Upper lobe of left lung (tissue), 4 donors: Measurements from ENCODE around the gene C17orf50.

ENCODE experiments used
- CTCF ChIP-seq, 6 experiments: fragments of 450-650 bp in 4 of 6; fragments of 200-600 bp in 2 of 6; sonication (generic) in 2 of 6; IDR thresholded peaks; one replicate each; pipeline ENCODE4 v1.5.1; 2016 to 2019; ENCODE audit warnings: antibody characterized with exemption in 6 of 6
- EP300 ChIP-seq, 4 donors: sonication (generic); formaldehyde crosslinking; IDR thresholded peaks; one replicate each; pipeline ENCODE4 v1.5.1; 2017; ENCODE audit warnings: antibody characterized with exemption in 4 of 4, control low read depth in 2 of 4
- POLR2AphosphoS5 ChIP-seq, 2 donors: sonication (generic); formaldehyde crosslinking; IDR thresholded peaks; one replicate each; pipeline ENCODE4 v1.5.1; 2017; ENCODE audit warnings: antibody characterized with exemption in 2 of 2

GRCh38 chr17:35766489-35766877 lies 5.8 kb downstream of the C17orf50 start:
- TF ChIP-seq EP300 (IDR thresholded peaks at IDR 0.05) (no peak), CTCF (IDR thresholded peaks at IDR 0.05) (no peak), POLR2AphosphoS5 (IDR thresholded peaks at IDR 0.05) (no peak)
